ENCODE measurements around the gene ZCCHC7. TPM values are rescaled to one million over a fixed set of nuclear protein-coding genes. Genes with fewer than 3 reads are reported as not detected.

The ZCCHC7 gene
- total RNA-seq, 2 donors from 2014 or later: 20.7 to 25.7 TPM

GRCh38 chr9:37348917-37349316 lies 228.5 kb downstream of the ZCCHC7 start:
- H3K27me3 Mint-ChIP-seq: no peaks in the 10 kb centered on the region
- no peak overlapping the region for H3K27ac Mint-ChIP-seq

DNA sequence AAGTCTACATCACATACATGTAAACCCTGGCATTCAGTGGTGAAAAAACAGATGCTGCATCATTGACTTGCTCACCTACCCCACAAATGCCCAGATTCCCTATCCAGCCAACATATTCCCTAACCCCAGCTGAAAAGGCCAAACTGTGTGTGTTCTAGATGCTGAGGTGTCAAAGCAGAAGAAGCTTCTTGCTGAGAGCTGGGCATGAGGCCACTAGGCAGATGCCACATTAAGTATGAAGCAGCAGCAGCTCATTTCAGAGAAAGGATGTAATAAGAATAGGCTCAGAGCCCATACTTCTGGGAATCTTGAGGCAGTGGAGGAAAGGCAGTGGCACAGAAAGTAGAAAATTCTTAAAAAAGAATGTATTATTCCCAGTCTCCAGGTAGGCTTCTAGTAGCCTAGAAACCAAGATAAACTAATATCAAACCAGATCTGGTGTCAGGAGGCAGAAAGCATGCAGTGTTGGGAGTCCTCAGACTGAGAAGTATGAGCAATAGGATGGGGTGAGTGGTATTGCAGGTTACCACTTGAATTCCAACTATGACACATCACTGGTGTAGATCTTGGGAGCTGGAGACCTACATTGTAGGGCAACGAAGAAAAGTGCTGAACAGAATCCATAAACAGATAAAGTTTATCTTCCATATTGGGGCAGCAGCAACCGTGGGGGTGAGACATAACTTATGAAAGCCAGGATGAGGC lies 230.3 kb downstream of the ZCCHC7 start:
- ATAC-seq: no peak
- H3K4me3 Mint-ChIP-seq: no peak overlapping the region
- no peaks in the 10 kb centered on the region for H3K4me1 Mint-ChIP-seq (ENCODE audit: low read depth in 2 of 2)
- no peaks in the 10 kb centered on the region for H3K9me3 Mint-ChIP-seq
- H3K36me3 Mint-ChIP-seq: peaks cover 4% of the 10 kb centered on the region
- H3K27me3 Mint-ChIP-seq: no peaks in the 10 kb centered on the region
- no peak overlapping the region for H3K27ac Mint-ChIP-seq
- DNase-seq (ENCODE audit: low spot score): no peak

More at GRCh38 chr9:37348917-37349316, 228.5 kb downstream of the ZCCHC7 start:
- Mint-ChIP-seq H3K4me3 (no peak overlapping the region), H3K4me1 (ENCODE audit: low read depth in 2 of 2) (peaks cover 0 to 3% of the 10 kb centered on the region in 2 donors), H3K36me3 (peaks cover 4% of the 10 kb centered on the region), H3K9me3 (no peaks in the 10 kb centered on the region)
- ATAC-seq (no peak), DNase-seq (ENCODE audit: low spot score) (no peak)

- Mint-ChIP-seq H3K9me3 (no peaks in the 10 kb centered on the region), H3K4me1 (ENCODE audit: low read depth in 2 of 2) (peaks cover 0 to 4% of the 10 kb centered on the region in 2 donors), H3K36me3 (peaks cover 16% of the 10 kb centered on the region), H3K4me3 (no peak overlapping the region), H3K27ac (no peak overlapping the region), H3K27me3 (no peaks in the 10 kb centered on the region)
- DNase-seq (ENCODE audit: low spot score) (no peak), ATAC-seq (no peak)
Observed at GRCh38 chr9:37353791-37354190, 233.4 kb downstream of the ZCCHC7 start.

DNA sequence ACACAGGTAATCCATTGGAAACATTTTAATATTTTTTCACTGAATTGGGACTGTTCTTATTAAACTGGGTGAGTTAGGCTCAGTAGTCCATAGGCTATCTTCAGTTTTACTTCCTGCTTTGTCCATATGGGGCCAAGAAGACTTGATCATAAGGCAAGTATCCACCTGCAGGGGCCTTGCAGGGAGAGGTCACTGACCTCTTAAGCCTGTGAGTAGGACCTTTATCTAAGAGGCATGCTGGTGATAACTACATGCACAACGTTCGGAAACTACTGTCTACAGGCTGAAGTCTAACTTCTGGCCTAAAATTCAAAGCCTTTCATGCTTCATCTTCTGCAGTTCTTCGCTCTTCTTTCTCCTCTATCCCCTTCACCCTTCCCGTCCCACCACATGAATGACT lies 242.1 kb downstream of the ZCCHC7 start:
- H3K27me3 Mint-ChIP-seq: no peaks in the 10 kb centered on the region
- no peak overlapping the region for H3K27ac Mint-ChIP-seq
- H3K4me1 Mint-ChIP-seq (ENCODE audit: low read depth in 2 of 2): peaks cover 11 to 13% of the 10 kb centered on the region in 2 donors
- H3K36me3 Mint-ChIP-seq: no peaks in the 10 kb centered on the region
- no peaks in the 10 kb centered on the region for H3K9me3 Mint-ChIP-seq
- H3K4me3 Mint-ChIP-seq: no peak overlapping the region
- ATAC-seq (no peak), DNase-seq (ENCODE audit: low spot score) (no peak)

DNA sequence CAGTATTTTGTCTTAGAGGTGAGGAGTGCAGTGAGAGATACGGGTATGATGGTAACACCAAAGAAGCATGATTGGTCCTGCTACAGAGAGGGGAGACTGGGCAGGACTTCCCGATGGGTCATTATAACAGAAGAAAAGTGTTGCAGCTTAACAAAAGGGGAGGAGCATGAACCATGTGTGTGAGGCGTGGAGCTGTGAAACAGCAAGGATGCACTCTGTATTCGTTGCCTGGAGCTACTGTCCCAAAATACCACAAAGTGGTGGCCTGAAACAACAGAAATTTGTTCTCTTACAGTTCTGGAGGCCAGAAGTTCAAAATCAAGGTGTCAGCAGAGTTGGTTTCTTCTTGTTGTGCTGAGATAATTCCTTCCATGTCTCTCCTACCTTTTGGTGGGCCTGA lies 242.8 kb downstream of the ZCCHC7 start:
- H3K27me3 Mint-ChIP-seq: no peaks in the 10 kb centered on the region

DNA sequence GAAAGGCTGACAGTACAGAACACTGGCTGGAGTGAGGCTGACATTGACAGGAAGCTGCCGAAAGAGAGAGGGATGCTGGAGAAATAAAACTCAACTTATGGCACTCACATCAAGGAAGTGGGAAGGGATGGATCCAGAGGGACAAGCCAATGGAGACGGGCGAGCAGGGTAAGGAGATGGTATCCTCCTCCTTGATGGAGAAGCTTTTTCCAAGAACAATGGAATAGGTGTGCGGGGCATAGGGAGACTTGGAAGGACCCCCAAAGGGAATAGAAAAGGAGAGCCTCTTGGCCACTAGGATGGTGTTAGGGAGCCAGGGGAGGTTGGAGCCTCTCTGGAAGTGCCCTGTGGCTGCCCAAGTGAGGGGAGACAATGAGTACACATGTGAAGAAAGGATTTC lies 243.8 kb downstream of the ZCCHC7 start:
- no peaks in the 10 kb centered on the region for H3K27me3 Mint-ChIP-seq
- DNase-seq (ENCODE audit: low spot score): no peak

More for the DNA sequence above, 242.8 kb downstream of the ZCCHC7 start:
- Mint-ChIP-seq H3K4me3 (no peak overlapping the region), H3K4me1 (ENCODE audit: low read depth in 2 of 2) (peaks cover 11 to 13% of the 10 kb centered on the region in 2 donors), H3K27ac (no peak overlapping the region), H3K9me3 (no peaks in the 10 kb centered on the region), H3K36me3 (no peaks in the 10 kb centered on the region)
- no peak for DNase-seq (ENCODE audit: low spot score)
- no peak for ATAC-seq

GRCh38 chr9:37364751-37365360 lies 244.5 kb downstream of the ZCCHC7 start:
- DNase-seq (ENCODE audit: low spot score): no peak
- peaks cover 11 to 13% of the 10 kb centered on the region in 2 donors for H3K4me1 Mint-ChIP-seq (ENCODE audit: low read depth in 2 of 2)

More for the DNA sequence above, 243.8 kb downstream of the ZCCHC7 start:
- Mint-ChIP-seq H3K9me3 (no peaks in the 10 kb centered on the region), H3K4me3 (no peak overlapping the region), H3K4me1 (ENCODE audit: low read depth in 2 of 2) (peaks cover 11 to 13% of the 10 kb centered on the region in 2 donors), H3K27ac (peak overlapping the region in 1 of 2 donors; percentile 42), H3K36me3 (no peaks in the 10 kb centered on the region)
- no peak for ATAC-seq

DNA sequence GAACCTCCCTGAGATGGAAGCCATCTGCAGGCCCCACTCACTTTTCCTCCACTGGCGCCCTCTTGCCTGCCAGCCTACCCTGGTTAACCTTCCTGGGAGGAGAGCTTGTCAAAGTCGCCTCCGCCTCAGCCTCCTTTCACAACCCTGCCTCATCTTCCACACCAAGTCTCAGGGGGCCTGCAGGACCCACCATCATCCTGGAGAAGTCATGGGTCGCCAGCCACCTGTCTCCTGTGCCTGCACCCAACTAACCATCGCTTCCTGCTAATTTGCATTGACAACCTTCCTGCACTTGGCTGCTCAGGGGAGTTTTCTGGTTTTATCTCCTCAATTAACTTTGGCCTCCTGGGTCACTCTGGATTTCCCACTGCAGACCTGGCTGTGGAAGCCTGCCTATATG lies 249.3 kb downstream of the ZCCHC7 start:
- no peak overlapping the region for H3K27ac Mint-ChIP-seq
- ATAC-seq: no peak
- peaks cover 12% of the 10 kb centered on the region in 2 donors for H3K4me1 Mint-ChIP-seq (ENCODE audit: low read depth in 2 of 2)
- no peaks in the 10 kb centered on the region for H3K36me3 Mint-ChIP-seq
- no peak overlapping the region for H3K4me3 Mint-ChIP-seq
- peaks cover 2 to 7% of the 10 kb centered on the region in 2 donors for H3K27me3 Mint-ChIP-seq
- DNase-seq (ENCODE audit: low spot score): no peak
- H3K9me3 Mint-ChIP-seq: no peaks in the 10 kb centered on the region

More at GRCh38 chr9:37364751-37365360, 244.5 kb downstream of the ZCCHC7 start:
- H3K27me3 Mint-ChIP-seq: no peaks in the 10 kb centered on the region
- no peak overlapping the region for H3K27ac Mint-ChIP-seq
- ATAC-seq: peak; percentile 49 to 59
- no peak overlapping the region for H3K4me3 Mint-ChIP-seq
- H3K36me3 Mint-ChIP-seq: no peaks in the 10 kb centered on the region
- no peaks in the 10 kb centered on the region for H3K9me3 Mint-ChIP-seq

- peaks cover 9 to 12% of the 10 kb centered on the region in 2 donors for H3K4me1 Mint-ChIP-seq (ENCODE audit: low read depth in 2 of 2)
- peaks cover 5 to 7% of the 10 kb centered on the region in 2 donors for H3K27me3 Mint-ChIP-seq
- no peaks in the 10 kb centered on the region for H3K9me3 Mint-ChIP-seq
- no peaks in the 10 kb centered on the region for H3K36me3 Mint-ChIP-seq
- no peak overlapping the region for H3K27ac Mint-ChIP-seq
- H3K4me3 Mint-ChIP-seq: no peak overlapping the region
- no peak for DNase-seq (ENCODE audit: low spot score)
- no peak for ATAC-seq
Observed at GRCh38 chr9:37370282-37370681, 249.9 kb downstream of the ZCCHC7 start.

DNA sequence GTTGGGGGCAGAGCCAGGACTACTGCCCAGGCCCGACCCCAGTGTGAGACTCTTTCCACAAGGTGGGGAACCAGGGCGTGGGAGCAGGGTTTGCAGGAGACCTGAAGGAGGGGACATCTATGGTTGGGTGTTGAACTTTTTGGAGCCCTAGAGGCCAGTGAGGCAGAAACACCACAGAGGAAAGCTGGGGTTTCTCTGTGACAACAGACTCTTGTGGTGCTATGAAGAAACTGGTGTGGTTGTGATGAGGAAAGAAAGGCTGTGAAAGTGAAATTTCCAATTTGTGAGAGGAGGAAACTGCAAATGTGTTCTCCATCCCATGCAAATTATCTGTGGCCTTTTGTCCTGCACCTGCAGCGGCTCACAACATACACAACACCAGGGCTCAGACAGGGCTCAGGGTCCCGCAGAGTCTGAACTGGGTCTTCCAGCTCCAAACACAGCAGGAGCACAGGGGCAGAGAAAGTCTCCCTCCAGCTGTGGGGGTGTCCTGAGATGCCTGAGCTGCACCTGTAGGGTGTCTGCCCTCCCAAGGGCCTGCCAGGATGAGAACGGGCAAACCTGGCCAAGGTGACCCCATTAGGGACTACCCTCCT lies 250.7 kb downstream of the ZCCHC7 start:
- no peak overlapping the region for H3K4me3 Mint-ChIP-seq
- peaks cover 5 to 7% of the 10 kb centered on the region in 2 donors for H3K27me3 Mint-ChIP-seq
- ATAC-seq: peak; percentile 56 to 57
- peak overlapping the region in 1 of 2 donors; percentile 19 for H3K27ac Mint-ChIP-seq
- H3K4me1 Mint-ChIP-seq (ENCODE audit: low read depth in 2 of 2): peaks cover 9 to 12% of the 10 kb centered on the region in 2 donors
- H3K36me3 Mint-ChIP-seq: no peaks in the 10 kb centered on the region
- DNase-seq (ENCODE audit: low spot score): no peak
- H3K9me3 Mint-ChIP-seq: no peaks in the 10 kb centered on the region

- H3K27me3 Mint-ChIP-seq: peaks cover 8 to 12% of the 10 kb centered on the region in 2 donors
- H3K27ac Mint-ChIP-seq: peak overlapping the region in 1 of 2 donors; percentile 19
- peaks cover 9 to 12% of the 10 kb centered on the region in 2 donors for H3K4me1 Mint-ChIP-seq (ENCODE audit: low read depth in 2 of 2)
- no peak for DNase-seq (ENCODE audit: low spot score)
- H3K9me3 Mint-ChIP-seq: no peaks in the 10 kb centered on the region
- peak in 1 of 2 donors; percentile 31 for ATAC-seq
- no peak overlapping the region for H3K4me3 Mint-ChIP-seq
- H3K36me3 Mint-ChIP-seq: no peaks in the 10 kb centered on the region
Observed at GRCh38 chr9:37371565-37372464, 251.4 kb downstream of the ZCCHC7 start.

- peaks cover 12 to 17% of the 10 kb centered on the region in 2 donors for H3K27me3 Mint-ChIP-seq
- peaks cover 9 to 12% of the 10 kb centered on the region in 2 donors for H3K4me1 Mint-ChIP-seq (ENCODE audit: low read depth in 2 of 2)
- no peak overlapping the region for H3K4me3 Mint-ChIP-seq
- no peak for DNase-seq (ENCODE audit: low spot score)
- H3K9me3 Mint-ChIP-seq: no peaks in the 10 kb centered on the region
- no peak overlapping the region for H3K27ac Mint-ChIP-seq
- H3K36me3 Mint-ChIP-seq: no peaks in the 10 kb centered on the region
- ATAC-seq: no peak
Observed at GRCh38 chr9:37372839-37373238, 252.5 kb downstream of the ZCCHC7 start.

DNA sequence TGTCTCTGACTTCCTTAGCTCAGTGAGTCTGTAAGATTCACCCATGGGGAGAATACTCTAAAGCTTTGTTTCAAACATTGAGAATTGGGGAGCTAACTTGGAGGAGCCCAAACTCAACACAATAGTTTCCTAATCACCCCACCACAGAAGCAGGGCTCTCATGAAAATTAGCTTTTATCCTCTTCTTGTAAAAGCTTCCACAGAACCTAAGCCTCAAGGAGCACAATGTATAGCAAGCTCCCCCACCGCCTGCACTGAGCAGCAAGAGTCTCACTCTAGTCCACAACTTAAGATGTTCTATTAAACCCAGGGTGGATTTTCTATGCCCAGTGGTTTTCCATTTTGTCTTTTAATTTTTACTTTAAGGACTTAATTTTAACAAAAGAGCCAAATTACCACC lies 253.2 kb downstream of the ZCCHC7 start:
- peaks cover 12 to 17% of the 10 kb centered on the region in 2 donors for H3K27me3 Mint-ChIP-seq
- H3K4me3 Mint-ChIP-seq: no peak overlapping the region
- H3K9me3 Mint-ChIP-seq: no peaks in the 10 kb centered on the region
- H3K36me3 Mint-ChIP-seq: no peaks in the 10 kb centered on the region
- H3K4me1 Mint-ChIP-seq (ENCODE audit: low read depth in 2 of 2): peaks cover 9 to 12% of the 10 kb centered on the region in 2 donors
- DNase-seq (ENCODE audit: low spot score) (no peak), ATAC-seq (no peak)
- H3K27ac Mint-ChIP-seq: no peak overlapping the region
